ENCODE results near the gene TREM1. TPM values are rescaled to one million over a fixed set of nuclear protein-coding genes. Genes with fewer than 3 reads are reported as not detected.

TREM1 gene
- total and polyA plus RNA-seq, 2 donors (not counting 3 experiments of a cell fraction or from before 2014, with no cell fraction given), result not detected

DNA sequence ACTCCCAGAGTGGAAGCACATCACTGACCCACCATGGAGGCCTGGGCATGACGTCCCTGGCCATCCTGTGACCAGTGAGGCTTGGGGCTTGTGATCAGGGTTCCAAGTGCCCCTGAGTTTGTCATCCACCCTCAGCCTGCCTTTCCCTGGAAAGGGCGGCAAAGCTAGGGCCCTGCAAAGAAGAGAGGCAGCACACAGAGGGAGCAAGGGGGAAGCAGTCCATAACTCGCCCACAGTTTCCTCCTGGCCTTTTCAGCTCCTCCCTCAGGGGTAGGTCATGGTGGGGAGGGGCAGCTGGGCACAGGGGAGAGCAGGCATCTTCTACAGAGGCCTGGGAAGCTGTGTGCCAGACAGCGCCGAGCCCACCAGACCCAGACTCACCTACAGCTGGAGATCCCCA lies 48.8 kb upstream of the TREM1 start, which contains the start of gene NCR2:
TSS of gene NCR2 (plus strand) at position 313 of the 400 bp plus-strand sequence. CDS start 269 bp downstream, outside the sequence.
- dilution Hi-C loops (cut with MboI; ENCODE audit: extremely low pct_ligation_motif_present, low sequenced_read_pairs), result no loop called here

More for the DNA sequence above, 48.8 kb upstream of the TREM1 start, which contains the start of gene NCR2:
- Histone ChIP-seq H3K9ac (replicated peaks; ENCODE audit: extremely low read depth, insufficient read depth, low read length) (no peak within 1 kb of the TSS), H3K9me3 (replicated peaks; ENCODE audit: control insufficient read depth, insufficient read depth, low read length) (no peaks in the 10 kb centered on the region), H3K4me2 (ENCODE audit: insufficient read depth, low read length) (no peak within 1 kb of the TSS), H3K27ac (ENCODE audit: insufficient read depth, low read depth, low read length) (no peak within 1 kb of the TSS), H3K79me2 (ENCODE audit: control insufficient read depth, insufficient read depth, low read length) (no peaks in the 10 kb centered on the region), H4K20me1 (replicated peaks; ENCODE audit: control insufficient read depth, extremely low read depth, insufficient read depth, low read length) (no peaks in the 10 kb centered on the region), H3K9me1 (replicated peaks; ENCODE audit: control insufficient read depth, extremely low read depth, insufficient read depth, low read length) (no peaks in the 10 kb centered on the region), H3K4me1 (ENCODE audit: control insufficient read depth, extremely low read depth, insufficient read depth, low read length) (no peaks in the 10 kb centered on the region), H2AFZ (ENCODE audit: low read depth, low read length) (no peak within 1 kb of the TSS), H3K27me3 (ENCODE audit: control insufficient read depth in 2 of 2, insufficient read depth in 2 of 2, low read length in 2 of 2) (peaks cover 0 to 6% of the 10 kb centered on the region in 2 experiments), H3K4me3 (replicated peaks in 1 of 3; ENCODE audit: insufficient read depth in 1 of 3, low read depth in 1 of 3, low read length in 3 of 3) (no peak within 1 kb of the TSS), H3K36me3 (ENCODE audit: control insufficient read depth in 2 of 2, extremely low read depth in 1 of 2, insufficient read depth in 2 of 2, low read length in 2 of 2) (no peaks in the 10 kb centered on the region)
- TF ChIP-seq POLR2A (IDR thresholded peaks at IDR 0.05; ENCODE audit: low read depth, low read length) (no peak), FOS (IDR thresholded peaks at IDR 0.05; ENCODE audit: borderline replicate concordance, insufficient read depth, low read length) (no peak), POLR2AphosphoS5 (IDR thresholded peaks at IDR 0.05; ENCODE audit: insufficient read depth, low read depth, low read length) (no peak), MYC (IDR thresholded peaks at IDR 0.05; ENCODE audit: low read depth, low read length) (no peak), JUN (IDR thresholded peaks at IDR 0.05; ENCODE audit: borderline replicate concordance, insufficient read depth, insufficient read length, low read depth) (no peak), MAX (IDR thresholded peaks at IDR 0.05; ENCODE audit: insufficient read depth, insufficient read length) (no peak), GATA2 (IDR thresholded peaks at IDR 0.05; ENCODE audit: insufficient read depth, insufficient read length, low read depth, low read length) (no peak), EZH2 (IDR thresholded peaks at IDR 0.05; ENCODE audit: borderline replicate concordance, low read depth, low read length, severe bottlenecking) (no peak), CTCF (IDR thresholded peaks at IDR 0.05; ENCODE audit: extremely low read depth in 1 of 2, insufficient read depth in 1 of 2, low read depth in 1 of 2, low read length in 2 of 2) (no peak)
- FAIRE-seq (no peak), DNase-seq (ENCODE audit: low read depth, low spot score) (no peak)
- ChIA-PET POLR2A (no interaction called here), CTCF (interaction anchor here (1.1 to 3.1 kb wide), 2 partner anchors 28 to 143 kb away, joined by 3 to 22 read pairs; no protein-coding TSS in a partner anchor)
- BruUV-seq (replicated peaks), result no TSS peak
- intact Hi-C loops (cut with micrococcal nuclease), result no loop called here

Measured in endothelial cell of umbilical vein (primary cell).